DND-41 (cell line): ENCODE data around the gene SNX32.

Source experiments
- ATAC-seq: fragments of 200-7000 bp; cut with Tn5 transposase; 3 replicates; pipeline ENCODE4 v1.9.1; 2021; ENCODE audit warnings: low read depth; ENCODE audit not compliant: insufficient read depth
- DNase-seq: peaks from one replicate; pipeline ENCODE4 v3.0.0-alpha.2; 2020
- H2AFZ ChIP-seq: 2 replicates; pipeline ENCODE4 v1.6.0; 2012; ENCODE audit warnings: low read depth, low read length
- H3K27ac ChIP-seq: 2 replicates; pipeline ENCODE4 v1.5.1; 2012; ENCODE audit warnings: low read length, inconsistent platforms
- H3K27me3 ChIP-seq: fragments of 200-600 bp; sonication (generic); 2 replicates; pipeline ENCODE4 v1.6.0; 2012; ENCODE audit warnings: low read length, mild to moderate bottlenecking, inconsistent platforms; ENCODE audit not compliant: insufficient read depth, poor library complexity
- H3K36me3 ChIP-seq: 2 replicates; pipeline ENCODE4 v1.5.1; 2012; ENCODE audit warnings: low read length, inconsistent platforms; ENCODE audit not compliant: insufficient read depth
- H3K4me1 ChIP-seq: 2 replicates; pipeline ENCODE4 v1.5.1; 2012; ENCODE audit warnings: mild to moderate bottlenecking, low read length; ENCODE audit not compliant: insufficient read depth
- H3K4me2 ChIP-seq: 2 replicates; pipeline ENCODE4 v1.6.0; 2012; ENCODE audit warnings: mild to moderate bottlenecking, moderate library complexity, low read length, inconsistent platforms; ENCODE audit not compliant: insufficient read depth
- H3K4me3 ChIP-seq, 2 experiments: fragments of 200-600 bp in 1 of 2; shearing (Covaris generic) in 1 of 2; 2 replicates each; pipeline ENCODE4 v1.5.1; 2012 to 2016; ENCODE audit warnings: inconsistent platforms in 2 of 2, low read length in 2 of 2, mild to moderate bottlenecking in 2 of 2, low read depth in 1 of 2, moderate library complexity in 1 of 2
- H3K79me2 ChIP-seq: 2 replicates; pipeline ENCODE4 v1.6.0; 2012; ENCODE audit warnings: low read length, inconsistent platforms; ENCODE audit not compliant: insufficient read depth
- H3K9ac ChIP-seq: 2 replicates; pipeline ENCODE4 v1.6.0; 2012; ENCODE audit warnings: low read depth, mild to moderate bottlenecking, inconsistent platforms, low read length, moderate library complexity
- H3K9me3 ChIP-seq: 2 replicates; pipeline ENCODE4 v1.5.1; 2012; ENCODE audit warnings: low read length, moderate library complexity, mild to moderate bottlenecking, inconsistent platforms; ENCODE audit not compliant: insufficient read depth, severe bottlenecking
- H4K20me1 ChIP-seq: 2 replicates; pipeline ENCODE4 v1.6.0; 2012; ENCODE audit warnings: low read length; ENCODE audit not compliant: insufficient read depth
- EZH2 ChIP-seq: IDR thresholded peaks from 3 replicates; pipeline ENCODE4 v1.6.1; 2012; ENCODE audit warnings: borderline replicate concordance, low read depth, mild to moderate bottlenecking, moderate library complexity, low read length, inconsistent platforms; ENCODE audit not compliant: severe bottlenecking
- TF ChIP-seq, protein P1 (sequence below): IDR thresholded peaks from 2 replicates; pipeline ENCODE4 v1.5.1; 2012; ENCODE audit warnings: borderline replicate concordance, low read length, moderate library complexity, mild to moderate bottlenecking; ENCODE audit not compliant: poor library complexity, severe bottlenecking; ENCODE audit errors: extremely low read depth

The SNX32 gene

DNA sequence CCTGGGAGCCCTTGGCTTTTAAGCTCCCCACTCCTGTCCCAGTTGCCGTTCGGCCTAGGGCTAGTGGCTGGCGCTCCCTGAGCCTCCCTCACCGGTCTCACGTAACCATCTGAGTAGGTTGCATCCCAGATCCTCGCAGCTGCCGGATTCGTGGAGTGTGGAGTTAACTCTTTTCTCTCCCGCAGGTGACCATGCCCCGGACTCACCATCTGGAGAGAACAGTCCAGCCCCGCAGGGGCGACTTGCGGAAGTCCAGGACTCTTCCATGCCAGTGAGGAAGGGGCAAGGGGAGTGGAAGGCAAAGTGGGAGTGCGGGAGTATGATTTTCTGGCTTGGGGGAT lies 27.4 kb downstream of the SNX32 start:
- Histone ChIP-seq H3K36me3 (peaks cover 70% of the 10 kb centered on the region), H3K9me3 (no peaks in the 10 kb centered on the region), H3K27ac (peak overlapping the region; percentile 90), H3K79me2 (peaks cover 52% of the 10 kb centered on the region), H3K9ac (peak overlapping the region; percentile 79), H3K4me1 (peaks cover 54% of the 10 kb centered on the region), H2AFZ (0 out of 2 replicates have a peak overlapping the region, but pooled peaks have one; percentile 71), H3K27me3 (no peaks in the 10 kb centered on the region), H3K4me3 (peak overlapping the region; percentile 72 to 79), H4K20me1 (peaks cover 56% of the 10 kb centered on the region), H3K4me2 (peak overlapping the region; percentile 81)
- no peak for DNase-seq
- TF ChIP-seq, protein P1, sequence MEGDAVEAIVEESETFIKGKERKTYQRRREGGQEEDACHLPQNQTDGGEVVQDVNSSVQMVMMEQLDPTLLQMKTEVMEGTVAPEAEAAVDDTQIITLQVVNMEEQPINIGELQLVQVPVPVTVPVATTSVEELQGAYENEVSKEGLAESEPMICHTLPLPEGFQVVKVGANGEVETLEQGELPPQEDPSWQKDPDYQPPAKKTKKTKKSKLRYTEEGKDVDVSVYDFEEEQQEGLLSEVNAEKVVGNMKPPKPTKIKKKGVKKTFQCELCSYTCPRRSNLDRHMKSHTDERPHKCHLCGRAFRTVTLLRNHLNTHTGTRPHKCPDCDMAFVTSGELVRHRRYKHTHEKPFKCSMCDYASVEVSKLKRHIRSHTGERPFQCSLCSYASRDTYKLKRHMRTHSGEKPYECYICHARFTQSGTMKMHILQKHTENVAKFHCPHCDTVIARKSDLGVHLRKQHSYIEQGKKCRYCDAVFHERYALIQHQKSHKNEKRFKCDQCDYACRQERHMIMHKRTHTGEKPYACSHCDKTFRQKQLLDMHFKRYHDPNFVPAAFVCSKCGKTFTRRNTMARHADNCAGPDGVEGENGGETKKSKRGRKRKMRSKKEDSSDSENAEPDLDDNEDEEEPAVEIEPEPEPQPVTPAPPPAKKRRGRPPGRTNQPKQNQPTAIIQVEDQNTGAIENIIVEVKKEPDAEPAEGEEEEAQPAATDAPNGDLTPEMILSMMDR, result no peak
- TF ChIP-seq EZH2, result no peak
- no peak for ATAC-seq

DNA sequence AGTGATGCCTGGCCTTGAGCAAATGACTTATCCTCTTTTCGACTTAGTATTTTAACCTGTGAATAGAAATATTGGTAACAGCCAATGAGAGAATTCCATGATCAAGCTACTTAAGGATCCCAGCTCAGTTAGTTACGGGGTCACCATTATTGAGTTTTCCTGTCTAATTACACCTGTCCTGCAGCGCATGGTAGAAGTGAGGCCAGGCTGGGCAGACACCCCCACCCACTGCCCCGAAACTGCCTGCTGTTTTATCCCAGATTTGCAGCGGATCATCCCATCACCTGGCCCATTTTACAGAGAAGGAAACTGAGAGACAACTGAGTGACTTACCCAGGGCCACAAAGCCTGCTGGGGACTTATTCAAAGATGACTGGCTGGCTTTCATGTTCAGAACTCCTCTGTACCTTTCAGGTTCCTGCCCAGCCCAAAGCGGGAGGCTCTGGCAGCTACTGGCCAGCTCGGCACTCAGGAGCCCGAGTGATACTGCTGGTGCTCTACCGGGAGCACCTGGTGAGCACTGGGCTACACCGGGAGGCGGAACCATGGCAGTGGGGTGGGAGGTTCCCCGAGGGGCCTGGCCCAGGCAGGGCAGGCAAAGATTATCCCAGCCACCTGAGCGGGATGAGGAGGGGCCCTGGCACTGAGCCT lies 27.9 kb downstream of the SNX32 start:
- H3K79me2 ChIP-seq, result peaks cover 47% of the 10 kb centered on the region
- H3K4me1 ChIP-seq, result peaks cover 49% of the 10 kb centered on the region
- H3K27ac ChIP-seq, result peak overlapping the region; percentile 90

DNA sequence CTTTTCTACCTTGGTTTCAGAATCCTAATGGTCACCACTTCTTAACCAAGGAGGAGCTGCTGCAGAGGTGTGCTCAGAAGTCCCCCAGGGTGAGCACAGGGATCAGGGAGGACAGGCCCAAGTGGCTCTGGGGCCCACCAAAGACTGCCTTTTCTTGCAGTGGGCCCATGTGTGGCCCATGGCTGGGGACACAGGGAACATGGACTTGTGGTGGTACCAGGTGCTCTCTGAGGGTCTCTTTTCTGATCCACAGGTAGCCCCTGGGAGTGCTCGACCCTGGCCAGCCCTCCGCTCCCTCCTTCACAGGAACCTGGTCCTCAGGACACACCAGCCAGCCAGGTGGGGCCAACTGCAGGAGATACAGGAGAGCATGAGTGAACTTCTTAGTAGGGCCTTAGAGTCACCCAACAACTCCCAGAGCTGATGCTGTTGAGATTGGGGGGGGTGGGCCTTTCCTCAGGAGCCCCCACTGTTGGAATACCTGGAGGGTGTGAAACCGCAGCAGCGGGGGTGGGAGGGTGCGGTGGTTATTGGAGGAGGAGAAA lies 28.5 kb downstream of the SNX32 start:
- DNase-seq (peak; percentile 7), ATAC-seq (no peak)
- peak overlapping the region; percentile 81 for H3K4me2 ChIP-seq
- peaks cover 48% of the 10 kb centered on the region for H4K20me1 ChIP-seq
- H3K9me3 ChIP-seq, result no peaks in the 10 kb centered on the region
- peaks cover 41% of the 10 kb centered on the region for H3K79me2 ChIP-seq
- no peak overlapping the region for H2AFZ ChIP-seq
- peak overlapping the region; percentile 79 for H3K9ac ChIP-seq
- H3K4me3 ChIP-seq, result peak overlapping the region in 1 of 2 experiments; percentile 72; a peak in 2 of 4 replicates
- H3K4me1 ChIP-seq, result peaks cover 46% of the 10 kb centered on the region
- TF ChIP-seq, protein P1, result no peak
- no peak for TF ChIP-seq EZH2
- H3K27me3 ChIP-seq, result no peaks in the 10 kb centered on the region
- H3K36me3 ChIP-seq, result peaks cover 69% of the 10 kb centered on the region
- no peak overlapping the region for H3K27ac ChIP-seq

More for the DNA sequence above, 27.9 kb downstream of the SNX32 start:
- Histone ChIP-seq H2AFZ (no peak overlapping the region), H3K27me3 (no peaks in the 10 kb centered on the region), H3K4me3 (peak overlapping the region; percentile 72 to 79; a peak in 3 of 4 replicates), H3K9me3 (no peaks in the 10 kb centered on the region), H4K20me1 (peaks cover 51% of the 10 kb centered on the region), H3K36me3 (peaks cover 69% of the 10 kb centered on the region), H3K9ac (peak overlapping the region; percentile 79), H3K4me2 (peak overlapping the region; percentile 81)
- no peak for TF ChIP-seq EZH2
- DNase-seq (no peak), ATAC-seq (no peak)

DNA sequence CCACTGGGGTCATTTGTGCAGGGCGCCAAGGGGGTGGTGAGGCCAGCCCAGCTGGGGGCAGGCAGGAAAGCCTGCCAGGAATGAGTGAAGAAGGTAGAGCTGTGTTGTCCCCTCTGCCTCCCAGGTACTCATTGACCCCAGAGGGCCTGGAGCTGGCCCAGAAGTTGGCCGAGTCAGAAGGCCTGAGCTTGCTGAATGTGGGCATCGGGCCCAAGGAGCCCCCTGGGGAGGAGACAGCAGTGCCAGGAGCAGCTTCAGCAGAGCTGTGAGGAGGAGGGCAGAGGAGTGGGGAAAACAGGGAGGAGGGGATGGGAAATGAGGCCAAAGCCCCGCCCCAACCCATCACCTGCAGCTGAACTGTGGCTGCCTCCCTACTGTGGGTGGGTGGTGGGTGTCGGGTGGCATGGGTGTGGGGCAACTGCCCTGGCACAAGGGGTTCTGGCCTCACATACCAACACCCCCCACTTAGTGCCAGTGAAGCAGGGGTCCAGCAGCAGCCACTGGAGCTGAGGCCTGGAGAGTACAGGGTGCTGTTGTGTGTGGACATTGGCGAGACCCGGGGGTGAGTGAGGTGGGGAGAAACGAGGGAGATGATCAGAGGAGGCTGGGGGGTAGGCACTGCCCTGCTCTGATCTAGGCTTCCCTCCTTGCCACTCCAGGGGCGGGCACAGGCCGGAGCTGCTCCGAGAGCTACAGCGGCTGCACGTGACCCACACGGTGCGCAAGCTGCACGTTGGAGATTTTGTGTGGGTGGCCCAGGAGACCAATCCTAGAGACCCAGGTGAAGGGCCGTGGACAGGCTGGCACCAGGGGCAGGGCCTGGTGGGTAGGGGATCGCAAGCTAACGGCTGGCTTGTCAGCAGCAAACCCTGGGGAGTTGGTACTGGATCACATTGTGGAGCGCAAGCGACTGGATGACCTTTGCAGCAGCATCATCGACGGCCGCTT lies 29.5 kb downstream of the SNX32 start:
- H2AFZ ChIP-seq, result no peak overlapping the region
- H3K4me2 ChIP-seq, result peak overlapping the region; percentile 81
- H3K9me3 ChIP-seq, result no peaks in the 10 kb centered on the region
- no peak overlapping the region for H3K27ac ChIP-seq
- TF ChIP-seq, protein P1, result no peak
- TF ChIP-seq EZH2, result no peak
- H3K4me3 ChIP-seq, result no peak overlapping the region
- peaks cover 46% of the 10 kb centered on the region for H4K20me1 ChIP-seq
- peaks cover 34% of the 10 kb centered on the region for H3K79me2 ChIP-seq
- DNase-seq (peak; percentile 6), ATAC-seq (no peak)
- H3K4me1 ChIP-seq, result peaks cover 46% of the 10 kb centered on the region
- 0 out of 2 replicates have a peak overlapping the region, but pooled peaks have one; percentile 9 for H3K9ac ChIP-seq
- H3K27me3 ChIP-seq, result no peaks in the 10 kb centered on the region
- H3K36me3 ChIP-seq, result peaks cover 68% of the 10 kb centered on the region
